Hepatocyte (in vitro differentiated cells): Measurements from ENCODE around the gene FLT3LG. TPM values are rescaled to one million over a fixed set of nuclear protein-coding genes. Genes with fewer than 3 reads are reported as not detected.
A peak's percentile ranks its signal among the peaks of the same experiment; 100 is the strongest.
"Not testable (repeated sequence)": the region's sequence is repeated elsewhere in the genome, so short reads cannot be mapped to it uniquely, and the experiment has no call there.

ENCODE experiments used
- DNase-seq: peaks from one replicate; pipeline ENCODE4 v3.0.0-alpha.2; 2016; ENCODE audit warnings: low spot score
- H2AFZ ChIP-seq: fragments of 200-600 bp; sonication (generic); 2 replicates; pipeline ENCODE4 v1.6.0; 2016; ENCODE audit warnings: antibody characterized with exemption, mild to moderate bottlenecking
- H3K27ac ChIP-seq: fragments of 200-600 bp; sonication (generic); 2 replicates; pipeline ENCODE4 v1.5.1; 2016; ENCODE audit warnings: mild to moderate bottlenecking
- H3K27me3 ChIP-seq: fragments of 200-600 bp; sonication (generic); 2 replicates; pipeline ENCODE4 v1.6.1; 2016
- H3K36me3 ChIP-seq: fragments of 200-600 bp; sonication (generic); replicated peaks from 2 replicates; pipeline ENCODE4 v1.5.1; 2016; ENCODE audit warnings: low read depth; ENCODE audit not compliant: insufficient read depth
- H3K4me1 ChIP-seq: fragments of 200-600 bp; sonication (generic); 2 replicates; pipeline ENCODE4 v1.5.1; 2016; ENCODE audit warnings: mild to moderate bottlenecking, moderate library complexity; ENCODE audit not compliant: insufficient read depth
- H3K4me2 ChIP-seq: fragments of 200-600 bp; sonication (generic); 2 replicates; pipeline ENCODE4 v1.6.0; 2016
- H3K4me3 ChIP-seq: fragments of 200-600 bp; sonication (generic); 2 replicates; pipeline ENCODE4 v1.5.1; 2016; ENCODE audit warnings: mild to moderate bottlenecking
- H3K79me2 ChIP-seq: fragments of 200-600 bp; sonication (generic); 2 replicates; pipeline ENCODE4 v1.6.0; 2017; ENCODE audit warnings: mild to moderate bottlenecking
- H3K9me2 ChIP-seq: fragments of 200-600 bp; sonication (generic); replicated peaks from 2 replicates; pipeline ENCODE4 v1.6.0; 2017; ENCODE audit warnings: mild to moderate bottlenecking; ENCODE audit not compliant: insufficient read depth
- H3K9me3 ChIP-seq: fragments of 200-600 bp; sonication (generic); 2 replicates; pipeline ENCODE4 v1.5.1; 2016; ENCODE audit warnings: low read depth, mild to moderate bottlenecking
- H4K20me1 ChIP-seq: fragments of 200-600 bp; sonication (generic); 2 replicates; pipeline ENCODE4 v1.6.0; 2016; ENCODE audit warnings: mild to moderate bottlenecking; ENCODE audit not compliant: insufficient read depth, poor library complexity, severe bottlenecking
- CTCF ChIP-seq: fragments of 200-600 bp; sonication (generic); IDR thresholded peaks from 2 replicates; pipeline ENCODE4 v1.5.1; 2016; ENCODE audit warnings: antibody characterized with exemption, mild to moderate bottlenecking; ENCODE audit not compliant: poor library complexity
- EZH2 ChIP-seq: fragments of 200-600 bp; sonication (generic); IDR thresholded peaks from 2 replicates; pipeline ENCODE4 v1.6.1; 2016; ENCODE audit warnings: antibody characterized with exemption, mild to moderate bottlenecking, borderline replicate concordance
- EZH2phosphoT487 ChIP-seq: fragments of 200-600 bp; sonication (generic); IDR thresholded peaks from one replicate; pipeline ENCODE4 v1.6.1; 2018; ENCODE audit warnings: antibody characterized with exemption, mild to moderate bottlenecking, low read depth, moderate library complexity; ENCODE audit not compliant: unreplicated experiment, severe bottlenecking
- WGBS: methylation state at CpG from one replicate; pipeline ENCODE4 v1.1.6; 2016; ENCODE audit warnings: low lambda C conversion rate; ENCODE audit errors: missing lambda C conversion rate; 5-methylcytosine and 5-hydroxymethylcytosine counted together
- polyA plus RNA-seq: library from polyadenylated mRNA; unstranded; fragments of >200 nt; fragmentation: Nextera tagmentation; extraction: Ambion mirVana; gene quantifications from 2 replicates; pipeline ENCODE4 v1.2.1, GENCODE V29; 2016
- total RNA-seq: library from RNA; depleted of rRNA; stranded (reverse); fragments of >200 nt; gene quantifications from 2 replicates; pipeline ENCODE4 v1.2.3, GENCODE V29; 2014

Gene FLT3LG
- total and polyA plus RNA-seq, 2 experiments from 2014 or later: 1.3 to 2.8 TPM

DNA sequence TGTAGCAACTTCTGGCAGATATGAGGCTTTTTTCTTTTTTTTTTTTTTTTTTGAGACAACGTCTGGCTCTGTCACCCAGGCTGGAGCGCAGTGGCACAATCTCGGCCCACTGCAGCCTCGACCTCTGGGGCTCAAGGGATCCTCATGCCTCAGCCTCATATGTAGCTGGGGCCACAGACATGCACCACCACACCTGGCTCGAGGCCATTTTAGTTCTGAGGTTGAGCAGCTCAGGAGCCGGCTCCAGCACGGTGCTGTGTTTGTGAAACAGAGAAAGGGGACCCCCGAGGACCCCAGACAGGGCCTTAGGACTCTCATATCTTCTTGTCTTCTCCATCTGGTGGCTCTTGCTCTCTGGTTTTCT is 3.4 kb upstream of the FLT3LG start:
- no peak overlapping the region for H3K27ac ChIP-seq
- TF ChIP-seq CTCF (no peak), EZH2phosphoT487 (no peak), EZH2 (no peak)

DNA sequence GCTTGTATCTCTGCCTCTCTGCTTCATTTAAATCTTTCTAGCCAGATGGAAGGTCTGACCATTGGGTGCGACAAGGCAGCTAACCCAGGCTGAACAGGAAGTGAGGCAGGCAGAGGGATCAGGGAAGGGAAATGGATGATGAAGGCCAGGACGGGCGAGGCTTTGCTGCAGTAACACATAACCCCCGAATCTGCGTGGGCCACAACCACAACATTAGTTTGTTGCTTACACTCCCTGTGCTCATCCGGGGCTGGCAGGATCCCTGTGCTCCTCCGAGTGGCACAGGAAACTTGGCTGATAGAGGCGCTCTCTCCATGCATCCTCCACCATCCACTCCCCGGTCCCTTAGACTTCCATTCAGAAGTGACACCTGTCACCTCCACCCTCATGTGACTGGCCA is 1.1 kb upstream of the FLT3LG start:
- WGBS: 82% methylated on average over 8 of the region's 9 CpGs
- no peaks in the 10 kb centered on the region for H3K27me3 ChIP-seq
- no peak overlapping the region for H3K27ac ChIP-seq
- no peak for DNase-seq
- H3K79me2 ChIP-seq: no peaks in the 10 kb centered on the region
- H3K4me2 ChIP-seq: no peak overlapping the region
- no peaks in the 10 kb centered on the region for H3K36me3 ChIP-seq
- no peak for TF ChIP-seq CTCF
- no peak for TF ChIP-seq EZH2
- no peak for TF ChIP-seq EZH2phosphoT487
- peaks cover 4% of the 10 kb centered on the region for H3K4me1 ChIP-seq
- H4K20me1 ChIP-seq: no peaks in the 10 kb centered on the region
- no peak overlapping the region for H3K4me3 ChIP-seq
- H3K9me3 ChIP-seq: no peaks in the 10 kb centered on the region
- no peak overlapping the region for H2AFZ ChIP-seq
- H3K9me2 ChIP-seq: no peaks in the 10 kb centered on the region

More for the DNA sequence above, 3.4 kb upstream of the FLT3LG start:
- Histone ChIP-seq H4K20me1 (no peaks in the 10 kb centered on the region), H3K9me3 (no peaks in the 10 kb centered on the region), H3K79me2 (no peaks in the 10 kb centered on the region), H2AFZ (no peak overlapping the region), H3K27me3 (no peaks in the 10 kb centered on the region), H3K4me3 (no peak overlapping the region), H3K36me3 (no peaks in the 10 kb centered on the region), H3K4me2 (no peak overlapping the region), H3K9me2 (no peaks in the 10 kb centered on the region), H3K4me1 (peaks cover 4% of the 10 kb centered on the region)
- 95% methylated on average over 8 of the region's 8 CpGs for WGBS
- DNase-seq: no peak

DNA sequence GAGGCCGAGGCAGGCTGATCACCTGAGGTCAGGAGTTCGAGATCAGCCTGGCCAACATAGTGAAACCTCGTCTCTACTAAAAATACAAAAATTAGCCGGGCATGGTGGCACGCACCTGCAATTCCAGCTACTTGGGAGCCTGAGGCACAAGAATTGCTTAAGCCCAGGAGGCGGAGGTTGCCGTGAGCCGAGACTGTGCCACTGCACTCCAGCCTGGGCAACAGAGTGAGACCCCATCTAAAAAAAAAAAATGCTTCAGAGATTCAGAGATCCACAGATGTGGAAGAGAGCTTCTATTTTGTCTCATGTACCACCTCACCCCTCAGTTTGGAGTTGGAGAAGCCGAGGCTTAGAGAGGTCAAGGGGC is 531 bp upstream of the FLT3LG start:
- H3K4me1 ChIP-seq, H3K27me3 ChIP-seq, H3K79me2 ChIP-seq, H3K27ac ChIP-seq, H3K9me3 ChIP-seq, H3K36me3 ChIP-seq, H4K20me1 ChIP-seq, H3K9me2 ChIP-seq, H3K4me3 ChIP-seq, DNase-seq: not testable (repeated sequence)
- Histone ChIP-seq H2AFZ (peak overlapping the region; percentile 86), H3K4me2 (peak overlapping the region; percentile 92)
- WGBS: 85% methylated on average over 9 of the region's 9 CpGs

- no peaks in the 10 kb centered on the region for H3K79me2 ChIP-seq
- H3K9me2 ChIP-seq: no peaks in the 10 kb centered on the region
- H3K4me1 ChIP-seq: peaks cover 4% of the 10 kb centered on the region
- H3K27ac ChIP-seq: no peak overlapping the region
- peak overlapping the region; percentile 86 for H2AFZ ChIP-seq
- peak overlapping the region; percentile 92 for H3K4me2 ChIP-seq
- 37% methylated on average over 10 of the region's 11 CpGs for WGBS
- H3K4me3 ChIP-seq: peak overlapping the region; percentile 84
- H3K36me3 ChIP-seq: no peaks in the 10 kb centered on the region
- no peaks in the 10 kb centered on the region for H4K20me1 ChIP-seq
- TF ChIP-seq EZH2phosphoT487: no peak
- no peak for TF ChIP-seq CTCF
- TF ChIP-seq EZH2: no peak
- DNase-seq: peak; percentile 6
- H3K27me3 ChIP-seq: no peaks in the 10 kb centered on the region
- H3K9me3 ChIP-seq: no peaks in the 10 kb centered on the region
Observed at GRCh38 chr19:49474542-49474924, 518 bp downstream of the FLT3LG start.
